HG03558 (cell line): Measurements from ENCODE around the gene MRPS18B.
"Not testable (repeated sequence)": the region's sequence is repeated elsewhere in the genome, so short reads cannot be mapped to it uniquely, and the experiment has no call there.

ENCODE experiments used
- ATAC-seq: cut with Tn5 transposase; IDR thresholded peaks from one replicate; pipeline ENCODE4 v1.9.1; 2021; ENCODE audit warnings: moderate number of reproducible peaks; ENCODE audit not compliant: unreplicated experiment; ENCODE audit errors: extremely low read depth

MRPS18B gene

GRCh38 chr6:30626484-30627366 lies 9.1 kb downstream of the MRPS18B start, which contains the start of gene ATAT1:
Gene ATAT1 (plus strand): TSS chr6:30626874.
- no peak for ATAC-seq

DNA sequence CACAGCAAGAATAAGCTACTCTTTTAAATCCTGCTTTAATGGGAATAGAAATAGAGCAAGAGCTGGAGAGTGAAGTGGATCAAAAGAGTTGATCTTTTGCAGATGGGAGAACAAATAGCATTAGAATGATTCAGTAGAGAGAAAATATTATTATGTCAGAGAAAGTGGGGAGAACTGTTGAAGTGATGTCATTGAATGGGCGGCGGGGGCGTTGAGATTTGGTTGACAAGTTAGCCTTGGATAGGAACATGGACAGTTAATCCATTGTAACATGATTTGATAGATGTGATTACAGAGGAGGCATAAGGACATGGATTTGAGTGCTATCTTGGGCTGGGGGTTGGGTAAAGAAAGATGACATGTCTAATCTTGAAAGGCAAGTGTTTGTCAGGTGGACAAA lies 18.2 kb downstream of the MRPS18B start:
- no peak for ATAC-seq

GRCh38 chr6:30640481-30640880 lies 22.8 kb downstream of the MRPS18B start:
- ATAC-seq = no peak

GRCh38 chr6:30641048-30641447 lies 23.4 kb downstream of the MRPS18B start:
- ATAC-seq = no peak

GRCh38 chr6:30643656-30644055 lies 26.0 kb downstream of the MRPS18B start:
- ATAC-seq = no peak

GRCh38 chr6:30644769-30645168 lies 27.1 kb downstream of the MRPS18B start:
- no peak for ATAC-seq

DNA sequence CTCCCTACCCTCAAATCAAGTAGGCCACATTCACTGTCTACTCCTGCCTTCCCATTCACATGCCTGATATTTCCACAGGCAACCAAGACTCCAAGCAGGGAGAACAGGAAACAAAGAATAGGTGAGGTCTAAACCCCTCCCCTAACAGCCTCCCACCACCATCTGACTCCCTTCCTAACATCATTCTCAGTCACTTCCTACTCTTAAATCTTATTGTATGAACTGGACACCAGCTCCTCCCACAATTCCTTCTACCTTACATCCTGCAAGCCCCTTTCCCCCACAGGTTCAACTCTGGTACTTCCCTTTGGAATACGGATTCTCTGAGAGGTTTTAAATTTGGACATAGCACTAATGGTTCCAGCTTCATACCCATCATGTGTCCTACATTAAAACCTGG lies 28.3 kb downstream of the MRPS18B start:
- no peak for ATAC-seq

GRCh38 chr6:30646450-30647241 lies 29.0 kb downstream of the MRPS18B start, which contains the start of gene C6orf136:
Gene C6orf136 (plus strand): TSS chr6:30647133. CDS start chr6:30647232, 99 bp downstream.
- ATAC-seq = peak; percentile 16

DNA sequence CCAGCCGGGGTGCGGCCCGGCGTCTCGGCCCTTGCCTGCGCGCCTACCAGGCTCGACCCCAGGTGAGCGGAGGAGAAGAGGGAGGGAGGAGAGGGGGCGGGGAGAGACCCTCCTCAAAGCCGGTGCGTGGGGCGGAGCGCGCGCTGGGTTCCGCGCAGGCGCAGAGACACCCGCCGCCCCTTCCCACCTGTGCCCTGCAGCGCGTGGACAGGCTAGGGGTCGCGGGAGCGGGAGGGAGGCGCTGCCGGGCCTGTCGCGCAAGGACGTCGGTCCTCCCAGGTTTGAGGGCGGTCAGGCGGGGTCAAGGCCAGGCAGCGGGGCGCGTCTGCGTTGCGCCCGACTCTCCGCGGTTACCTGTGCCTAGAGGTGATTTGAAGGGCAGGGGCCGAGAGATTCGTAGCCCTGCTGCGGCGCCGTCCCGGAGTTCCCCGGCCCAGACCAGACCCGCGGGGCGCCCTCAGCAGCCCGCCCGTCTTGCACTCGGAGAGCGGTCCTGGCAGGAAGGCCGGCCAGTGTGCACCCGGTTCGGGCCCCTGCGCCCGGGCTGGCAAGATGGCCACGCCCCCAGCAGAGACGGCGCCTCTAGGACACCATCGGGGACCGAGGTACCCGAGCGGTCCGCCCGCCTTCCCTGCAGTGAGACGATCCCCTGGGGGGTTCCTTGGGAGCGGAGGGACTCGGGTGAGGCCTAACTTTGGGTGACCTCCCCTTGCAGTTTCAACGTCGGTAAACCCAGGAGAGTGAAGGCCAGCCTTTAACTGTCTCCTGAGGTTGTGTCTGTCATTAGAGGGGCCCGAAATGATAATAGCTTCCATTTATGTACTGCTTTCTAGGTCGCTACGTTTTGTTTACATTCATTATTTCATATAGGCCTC lies 29.8 kb downstream of the MRPS18B start:
- ATAC-seq = peak; percentile 36

DNA sequence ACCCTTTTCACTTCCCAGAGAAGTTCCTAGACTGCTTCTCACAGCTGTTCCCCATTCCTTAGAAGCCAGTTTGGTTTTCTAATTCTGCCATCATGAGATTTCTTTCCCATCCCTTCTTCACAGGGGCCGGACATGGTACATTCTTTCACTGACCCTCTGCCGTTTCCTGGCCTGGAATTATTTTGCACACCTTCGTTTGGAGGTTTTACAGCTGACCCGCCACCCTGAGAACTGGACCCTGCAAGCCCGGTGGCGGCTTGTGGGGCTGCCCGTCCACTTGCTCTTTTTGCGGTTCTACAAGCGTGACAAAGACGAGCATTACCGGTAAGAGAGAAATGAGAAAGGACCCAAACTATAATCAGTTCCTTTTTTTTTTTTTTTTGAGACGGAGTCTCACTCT lies 33.5 kb downstream of the MRPS18B start:
- no peak for ATAC-seq

DNA sequence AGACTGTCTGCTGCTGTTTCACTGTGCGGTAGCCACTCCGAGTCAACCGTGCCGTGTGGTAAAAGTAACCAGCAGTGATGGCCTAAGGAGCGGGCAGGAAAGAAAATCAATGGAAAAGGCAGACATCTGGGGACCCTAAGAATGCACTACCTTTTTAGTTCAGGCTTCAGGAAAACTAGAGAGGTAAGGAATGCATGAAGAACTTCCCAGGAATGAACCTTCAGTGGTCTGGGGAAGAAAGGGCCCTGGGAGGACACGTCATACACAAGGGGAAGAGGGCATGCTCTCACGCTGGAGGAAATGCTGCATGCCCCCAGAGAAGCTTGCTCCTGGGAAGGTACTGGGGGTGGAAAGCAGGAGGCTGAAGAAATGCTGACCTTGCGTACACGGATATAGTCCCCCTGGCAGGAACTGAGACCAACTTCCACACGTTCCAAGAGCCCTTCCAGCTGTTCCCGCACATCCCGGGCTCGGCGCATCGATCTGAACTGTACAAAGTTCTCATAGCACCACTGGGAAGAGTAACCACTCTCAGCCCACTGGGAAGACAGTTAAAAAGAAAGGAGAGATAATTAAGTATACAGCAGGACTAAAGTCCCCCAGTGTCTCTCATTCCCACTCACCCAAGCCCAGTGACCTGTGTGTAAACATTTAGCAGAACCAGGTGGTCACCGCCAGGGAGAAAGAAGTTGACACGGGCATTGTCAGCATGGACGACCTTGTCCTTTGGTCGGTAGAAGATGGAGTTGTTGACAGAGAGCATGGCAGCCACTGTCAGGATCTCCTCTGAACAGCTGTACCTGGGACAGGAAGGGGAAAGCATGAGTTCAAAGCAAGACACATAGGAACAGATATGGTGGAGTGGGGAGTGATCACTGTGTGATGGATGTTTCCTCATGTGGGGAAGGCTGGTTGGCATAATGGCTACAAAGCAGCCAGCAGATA lies 37.4 kb downstream of the MRPS18B start:
- ATAC-seq = no peak

GRCh38 chr6:30655743-30656094 lies 38.1 kb downstream of the MRPS18B start:
- no peak for ATAC-seq

DNA sequence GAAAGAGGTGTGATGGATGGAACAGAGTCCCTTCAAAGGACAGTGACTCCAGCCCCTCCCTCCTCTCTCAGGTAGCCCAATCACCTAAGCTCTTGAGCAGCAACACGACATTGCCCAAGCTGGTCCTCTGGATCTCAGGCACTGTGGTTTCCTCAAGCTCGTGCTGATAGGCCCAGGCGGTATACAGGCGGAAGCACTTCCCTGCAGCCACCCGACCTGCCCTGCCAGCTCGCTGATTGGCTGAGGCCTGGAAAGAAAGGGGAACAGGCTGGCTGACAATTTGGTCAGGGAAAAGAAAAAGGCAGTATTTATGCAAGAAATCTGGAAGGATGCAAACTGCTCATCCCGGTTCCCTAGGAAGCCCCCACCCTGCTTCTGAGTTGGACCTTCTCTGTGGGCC lies 38.9 kb downstream of the MRPS18B start:
- no peak for ATAC-seq

GRCh38 chr6:30657454-30657853 lies 39.8 kb downstream of the MRPS18B start:
- no peak for ATAC-seq

- not testable (repeated sequence) for ATAC-seq
Observed at GRCh38 chr6:30657922-30658321, 40.3 kb downstream of the MRPS18B start.

- no peak for ATAC-seq
Observed at GRCh38 chr6:30664994-30665767, 47.5 kb downstream of the MRPS18B start.

DNA sequence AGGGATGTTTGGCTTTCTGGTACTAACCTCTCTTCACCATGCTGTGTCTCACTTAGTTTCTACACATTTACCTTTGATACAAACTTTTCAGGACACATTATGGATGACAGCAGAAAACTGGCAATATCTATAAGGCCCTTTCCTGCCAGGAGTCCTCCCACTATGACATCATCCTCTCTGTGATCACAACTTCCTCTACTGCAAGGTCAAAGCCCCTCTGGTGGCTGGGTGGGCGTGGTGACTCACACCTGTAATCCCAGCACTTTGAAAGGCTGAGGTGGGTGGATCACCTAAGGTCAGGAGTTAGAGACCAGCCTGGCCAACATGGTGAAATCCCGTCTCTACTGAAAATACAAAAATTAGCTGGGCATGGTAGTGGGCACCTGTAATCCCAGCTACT lies 48.7 kb downstream of the MRPS18B start:
- ATAC-seq = not testable (repeated sequence)

- no peak for ATAC-seq
Observed at GRCh38 chr6:30670760-30671527, 53.3 kb downstream of the MRPS18B start.
